Muscle of leg (tissue), 16 donors: ENCODE data around the gene VBP1. TPM values are rescaled to one million over a fixed set of nuclear protein-coding genes. Genes with fewer than 3 reads are reported as not detected.

ENCODE experiments used
- DNase-seq: peaks from one replicate; pipeline ENCODE4 v3.0.0; 2013
- H3K27ac ChIP-seq: one replicate; pipeline ENCODE4 v1.5.1; 2013; ENCODE audit warnings: mild to moderate bottlenecking, low read length, control low read depth
- H3K27me3 ChIP-seq: one replicate; pipeline ENCODE4 v1.6.1; 2013; ENCODE audit warnings: low read length; ENCODE audit not compliant: control insufficient read depth, insufficient read depth
- H3K36me3 ChIP-seq: one replicate; pipeline ENCODE4 v1.6.1; 2013; ENCODE audit warnings: low read length; ENCODE audit not compliant: control insufficient read depth, insufficient read depth
- H3K4me1 ChIP-seq: one replicate; pipeline ENCODE4 v1.6.1; 2013; ENCODE audit warnings: low read length; ENCODE audit not compliant: control insufficient read depth, insufficient read depth
- H3K4me3 ChIP-seq: one replicate; pipeline ENCODE4 v1.5.1; 2013; ENCODE audit warnings: low read length, control low read depth
- H3K9me3 ChIP-seq: replicated peaks from 2 replicates; pipeline ENCODE4 v1.6.1; 2013; ENCODE audit warnings: low read depth, low read length; ENCODE audit not compliant: control insufficient read depth
- WGBS: methylation state at CpG from one replicate; pipeline ENCODE4 v1.1.5; 2013; ENCODE audit warnings: missing lambda C conversion rate; ENCODE audit not compliant: insufficient coverage; 5-methylcytosine and 5-hydroxymethylcytosine counted together
- long read RNA-seq, 11 donors: transcript quantifications; one replicate each; lab custom pipeline, GENCODE V29; 2026
- polyA plus RNA-seq, 8 donors: library from polyadenylated mRNA; unstranded; fragments of 120-200 nt; gene quantifications; one replicate each; pipeline versions ENCODE4 v1.2.1 to v1.2.3, GENCODE V29; 2013; ENCODE audit warnings: inconsistent platforms in 1 of 8, low replicate concordance in 1 of 8; ENCODE audit not compliant: insufficient read length in 8 of 8, insufficient read depth in 1 of 8
- total RNA-seq: library from RNA; stranded (reverse); fragments of 120-200 nt; gene quantifications from one replicate; pipeline ENCODE4 v1.2.4, GENCODE V29; 2013

VBP1 gene, protein sequence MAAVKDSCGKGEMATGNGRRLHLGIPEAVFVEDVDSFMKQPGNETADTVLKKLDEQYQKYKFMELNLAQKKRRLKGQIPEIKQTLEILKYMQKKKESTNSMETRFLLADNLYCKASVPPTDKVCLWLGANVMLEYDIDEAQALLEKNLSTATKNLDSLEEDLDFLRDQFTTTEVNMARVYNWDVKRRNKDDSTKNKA
- total RNA-seq (60.3 TPM), polyA plus RNA-seq (10 to 100 TPM; 52.5 to 67.5 (median 61.4) TPM)
- long read RNA-seq, donor 1, transcript VBP1-201 (6 exons, 1,686 nt), result major isoform, 9 of 17 reads
- long read RNA-seq, donor 1, partial matches to known transcripts, result 7 of 17 reads
- long read RNA-seq, donor 1, other reads (novel, unspliced or antisense), result 0 of 17 reads
- long read RNA-seq, donor 2, partial matches to known transcripts, result 0 of 4 reads
- long read RNA-seq, donor 2, other reads (novel, unspliced or antisense), result 0 of 4 reads
- long read RNA-seq, donor 3, transcript VBP1-201 (6 exons, 1,686 nt), result major isoform, 19 of 19 reads
- long read RNA-seq, donor 3, partial matches to known transcripts, result 0 of 19 reads
- long read RNA-seq, donor 3, other reads (novel, unspliced or antisense), result 0 of 19 reads
- long read RNA-seq, donor 4, transcript VBP1-201 (6 exons, 1,686 nt), result major isoform, 15 of 15 reads
- long read RNA-seq, donor 4, partial matches to known transcripts, result 0 of 15 reads
- long read RNA-seq, donor 4, other reads (novel, unspliced or antisense), result 0 of 15 reads
- long read RNA-seq, donor 5, transcript VBP1-201 (6 exons, 1,686 nt), result major isoform, 59 of 92 reads
- long read RNA-seq, donor 5, partial matches to known transcripts, result 27 of 92 reads
- long read RNA-seq, donor 5, other reads (novel, unspliced or antisense), result 6 of 92 reads
- long read RNA-seq, donor 6, transcript VBP1-201 (6 exons, 1,686 nt), result major isoform, 63 of 64 reads
- long read RNA-seq, donor 6, partial matches to known transcripts, result 0 of 64 reads
- long read RNA-seq, donor 6, other reads (novel, unspliced or antisense), result 0 of 64 reads
- long read RNA-seq, donor 7, transcript VBP1-201 (6 exons, 1,686 nt), result major isoform, 35 of 40 reads
- long read RNA-seq, donor 7, partial matches to known transcripts, result 0 of 40 reads
- long read RNA-seq, donor 7, other reads (novel, unspliced or antisense), result 5 of 40 reads
- long read RNA-seq, donor 8, transcript VBP1-201 (6 exons, 1,686 nt), result major isoform, 37 of 37 reads
- long read RNA-seq, donor 8, partial matches to known transcripts, result 0 of 37 reads
- long read RNA-seq, donor 8, other reads (novel, unspliced or antisense), result 0 of 37 reads
- long read RNA-seq, donor 9, transcript VBP1-201 (6 exons, 1,686 nt), result major isoform, 19 of 58 reads
- long read RNA-seq, donor 9, partial matches to known transcripts, result 39 of 58 reads
- long read RNA-seq, donor 9, other reads (novel, unspliced or antisense), result 0 of 58 reads
- long read RNA-seq, donor 10, transcript VBP1-201 (6 exons, 1,686 nt), result major isoform, 41 of 125 reads
- long read RNA-seq, donor 10, partial matches to known transcripts, result 84 of 125 reads
- long read RNA-seq, donor 10, other reads (novel, unspliced or antisense), result 0 of 125 reads
- long read RNA-seq, donor 11, transcript VBP1-201 (6 exons, 1,686 nt), result major isoform, 28 of 63 reads
- long read RNA-seq, donor 11, partial matches to known transcripts, result 35 of 63 reads
- long read RNA-seq, donor 11, other reads (novel, unspliced or antisense), result 0 of 63 reads

DNA sequence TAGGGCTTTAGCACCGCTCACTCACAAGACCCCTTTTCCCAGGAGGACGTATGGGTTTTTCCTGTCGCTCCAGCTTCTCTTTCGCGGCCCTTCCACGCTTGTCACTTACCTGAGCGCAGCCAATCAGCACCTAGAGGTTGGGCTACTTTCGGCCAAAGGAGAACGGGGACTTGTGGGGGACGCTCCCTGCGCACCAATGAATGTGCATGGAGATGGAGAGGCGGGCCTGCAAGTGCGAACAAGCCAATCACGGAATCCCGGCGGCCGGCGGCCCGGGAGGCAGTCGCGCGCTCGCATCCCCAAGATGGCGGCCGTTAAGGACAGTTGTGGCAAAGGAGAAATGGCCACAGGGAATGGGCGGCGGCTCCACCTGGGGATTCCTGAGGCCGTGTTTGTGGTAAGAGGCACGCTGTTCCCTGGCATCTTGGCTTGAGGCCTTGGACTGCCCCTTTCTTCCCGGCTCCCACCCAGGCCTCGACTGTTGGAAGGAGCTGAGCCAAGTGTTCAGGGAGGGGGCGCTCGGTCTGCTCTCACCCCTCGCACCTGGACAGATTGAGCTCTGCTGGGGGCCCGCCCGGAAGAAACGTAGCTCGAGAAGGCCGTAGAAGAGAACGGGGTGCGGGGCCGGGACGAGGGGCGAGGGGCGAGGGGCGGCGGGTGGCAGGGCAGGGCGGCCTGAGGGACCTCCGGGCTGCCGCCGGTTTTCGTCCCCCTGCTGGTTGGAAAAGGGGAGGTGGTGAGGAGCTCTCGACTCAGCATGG is at the start of gene VBP1:
TSS of gene VBP1 (plus strand) at position 282 of the 761 bp plus-strand sequence. CDS start at position 305, 23 bp downstream.
- peaks cover 2% of the 10 kb centered on the region for H3K9me3 ChIP-seq
- peaks cover 2% of the 10 kb centered on the region for H3K4me1 ChIP-seq

DNA sequence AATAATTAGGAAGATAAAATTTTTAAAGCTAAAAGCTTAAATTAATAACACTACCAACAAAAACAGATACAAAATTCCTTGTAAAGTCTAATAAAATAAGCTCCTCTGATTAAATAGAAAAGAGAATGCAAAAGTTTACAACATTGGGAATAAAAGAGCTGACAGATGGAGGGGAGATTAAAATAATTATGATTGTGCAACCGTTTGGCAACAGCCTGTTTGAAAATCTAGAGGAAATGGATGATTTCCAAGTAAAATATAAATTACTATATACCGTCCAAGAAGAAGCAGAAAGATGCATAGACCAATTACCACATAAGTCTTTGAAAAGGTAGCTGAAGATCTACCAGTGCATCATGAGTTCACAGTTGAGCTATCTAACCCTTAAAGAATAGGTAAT is 46.4 kb upstream of the VBP1 start:
- Histone ChIP-seq H3K36me3 (no peaks in the 10 kb centered on the region), H3K27me3 (no peaks in the 10 kb centered on the region), H3K9me3 (no peaks in the 10 kb centered on the region), H3K27ac (no peak overlapping the region), H3K4me1 (no peaks in the 10 kb centered on the region), H3K4me3 (no peak overlapping the region)
- DNase-seq, result no peak
- WGBS, result no CpG with 5 or more reads among the region's 2 CpGs

More for the DNA sequence above, at the start of gene VBP1:
- 40% methylated on average over 35 of the region's 53 CpGs for WGBS
- Histone ChIP-seq H3K36me3 (no peaks in the 10 kb centered on the region), H3K4me3 (peak within 1 kb of the TSS; percentile 77), H3K27me3 (no peaks in the 10 kb centered on the region), H3K27ac (peak within 1 kb of the TSS; percentile 92)
- DNase-seq, result peak; percentile 98

DNA sequence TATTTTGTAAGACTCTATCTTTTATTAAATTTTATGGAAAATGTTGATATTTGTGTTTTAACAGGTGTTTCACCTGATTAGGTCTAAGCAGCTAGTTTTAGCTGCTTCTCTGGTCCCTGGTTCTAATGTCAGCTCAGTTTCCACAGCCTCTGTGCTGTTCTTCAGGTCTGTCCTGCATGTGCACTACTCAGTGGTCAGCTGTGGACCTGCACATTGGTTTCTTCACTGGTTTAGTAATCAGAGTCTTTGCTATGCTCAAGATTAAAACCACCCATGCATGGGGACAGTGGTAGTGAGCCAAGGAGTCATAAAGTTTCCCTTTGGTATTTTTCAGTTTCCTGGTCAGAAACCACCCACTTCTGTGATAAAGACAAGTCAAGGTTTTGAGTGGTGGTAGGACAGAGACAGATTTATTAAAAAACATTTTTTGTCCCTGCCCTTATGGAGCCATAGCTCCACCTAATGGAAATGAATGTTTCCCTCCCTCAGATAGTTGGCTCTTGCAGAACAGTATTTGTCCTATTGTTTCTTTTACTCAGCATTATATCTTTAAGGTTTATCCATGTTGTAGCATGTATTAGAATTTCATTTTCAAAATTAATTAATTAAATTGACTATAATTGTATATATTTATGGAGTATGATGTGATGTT is 36.8 kb upstream of the VBP1 start:
- Histone ChIP-seq H3K4me1 (no peaks in the 10 kb centered on the region), H3K9me3 (no peaks in the 10 kb centered on the region), H3K27ac (no peak overlapping the region), H3K36me3 (no peaks in the 10 kb centered on the region), H3K4me3 (no peak overlapping the region), H3K27me3 (no peaks in the 10 kb centered on the region)
- DNase-seq, result no peak

DNA sequence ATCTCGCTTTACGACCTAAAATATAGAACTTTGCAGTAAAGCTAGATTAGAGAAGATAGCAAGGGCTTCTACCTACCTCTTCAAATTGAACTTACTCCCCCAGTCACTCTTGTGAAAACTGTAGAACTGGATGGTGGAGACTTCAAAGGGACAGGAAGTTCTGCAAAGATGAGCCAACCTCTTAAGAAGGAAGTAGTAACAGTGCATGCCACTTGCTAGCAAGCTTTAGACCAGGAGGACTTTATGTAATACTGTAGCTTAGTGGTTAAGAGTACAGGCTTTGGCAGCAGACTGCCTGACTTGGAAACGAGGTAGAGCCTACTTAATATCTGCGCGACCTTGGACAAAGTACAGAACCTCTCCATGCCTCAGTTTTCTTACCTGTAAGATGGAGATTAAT is 27.5 kb upstream of the VBP1 start:
- peaks cover 3% of the 10 kb centered on the region for H3K9me3 ChIP-seq
- H3K36me3 ChIP-seq, result no peaks in the 10 kb centered on the region
- no peak for DNase-seq
- no peaks in the 10 kb centered on the region for H3K4me1 ChIP-seq
- no CpG with 5 or more reads among the region's 5 CpGs for WGBS
- H3K27ac ChIP-seq, result no peak overlapping the region
- no peak overlapping the region for H3K4me3 ChIP-seq
- H3K27me3 ChIP-seq, result no peaks in the 10 kb centered on the region

DNA sequence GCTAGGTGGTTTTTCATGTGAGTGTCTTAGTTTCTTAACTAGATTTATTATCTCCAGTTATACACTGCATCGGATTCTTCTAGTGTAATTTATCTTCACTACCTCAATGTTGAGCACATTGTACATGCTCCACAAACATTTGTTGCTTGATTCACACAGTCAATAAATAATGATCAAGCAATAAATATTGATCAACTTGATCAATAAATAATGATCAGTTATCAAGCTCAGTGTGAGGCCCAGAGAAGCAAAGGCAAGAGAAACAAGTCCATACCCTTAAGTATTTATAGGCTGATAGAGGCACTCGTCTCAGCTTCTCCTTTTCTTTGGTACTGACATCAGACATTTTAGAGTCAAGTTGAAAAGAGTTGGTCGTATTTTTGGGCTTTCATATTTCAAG is 5.1 kb upstream of the VBP1 start:
- Histone ChIP-seq H3K27me3 (no peaks in the 10 kb centered on the region), H3K27ac (no peak overlapping the region), H3K9me3 (no peaks in the 10 kb centered on the region), H3K36me3 (no peaks in the 10 kb centered on the region), H3K4me3 (no peak overlapping the region), H3K4me1 (no peaks in the 10 kb centered on the region)
- WGBS, result no CpG with 5 or more reads among the region's 3 CpGs
- DNase-seq, result no peak

DNA sequence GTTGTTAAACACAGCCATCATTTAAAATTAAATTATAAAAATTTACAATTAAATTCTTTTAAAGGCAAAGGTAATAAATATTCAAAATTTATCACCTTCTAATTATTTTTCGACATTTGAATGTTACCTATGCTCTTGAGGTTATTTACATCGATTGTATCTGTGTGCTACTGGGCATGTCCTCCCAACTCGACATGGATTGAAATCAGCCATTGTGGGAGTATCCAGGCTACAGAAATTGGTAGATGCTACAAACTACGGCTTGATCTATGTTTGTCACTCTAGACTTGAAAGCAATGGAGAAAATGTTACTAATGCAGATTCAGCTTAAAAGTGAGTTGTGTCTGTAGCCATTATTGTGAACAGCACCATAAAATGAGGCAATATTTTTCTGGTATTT is 2.5 kb upstream of the VBP1 start:
- no peak overlapping the region for H3K4me3 ChIP-seq
- 56% methylated on average over 2 of the region's 4 CpGs for WGBS

DNA sequence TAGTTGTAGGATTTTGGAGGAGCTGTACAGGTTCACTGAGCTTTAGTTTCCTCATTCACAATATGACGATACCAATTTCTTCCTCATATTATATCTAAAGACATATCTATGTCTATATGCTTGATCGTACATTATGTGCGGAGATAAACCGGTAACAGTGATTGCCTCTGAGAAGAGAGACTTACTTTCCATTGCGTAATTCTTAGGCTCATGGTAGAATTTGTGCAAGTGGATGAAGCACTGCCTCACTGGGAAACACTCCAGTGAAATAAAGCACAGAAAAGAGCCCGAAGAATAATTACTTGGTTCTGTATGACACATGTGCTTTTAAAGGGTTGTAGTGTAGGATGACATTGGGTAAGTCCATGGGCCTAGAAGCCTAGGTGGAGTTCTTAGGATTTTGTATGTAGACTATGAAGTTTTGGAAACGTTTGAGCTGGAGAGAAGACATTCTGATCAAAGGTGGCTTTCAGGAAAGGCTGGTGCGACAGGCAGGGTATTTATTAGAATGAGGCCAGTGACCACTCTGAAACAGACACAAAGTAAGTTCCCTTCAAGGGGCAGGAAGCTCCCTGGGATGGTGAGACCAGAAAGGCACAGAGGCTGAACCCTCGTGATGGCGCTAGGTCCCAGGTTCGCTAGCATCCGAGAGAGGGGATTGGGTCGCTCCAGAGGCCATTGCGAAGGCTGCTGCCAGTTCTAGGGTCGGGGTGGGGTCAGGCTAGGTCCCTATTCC is 649 bp upstream of the VBP1 start:
- H3K27me3 ChIP-seq, result no peaks in the 10 kb centered on the region
- H3K9me3 ChIP-seq, result peaks cover 2% of the 10 kb centered on the region
- peak overlapping the region; percentile 77 for H3K4me3 ChIP-seq
- no peaks in the 10 kb centered on the region for H3K36me3 ChIP-seq
- H3K27ac ChIP-seq, result peak overlapping the region; percentile 84
- H3K4me1 ChIP-seq, result peaks cover 2% of the 10 kb centered on the region
- no peak for DNase-seq
- 34% methylated on average over 10 of the region's 15 CpGs for WGBS

More for the DNA sequence above, 2.5 kb upstream of the VBP1 start:
- peaks cover 2% of the 10 kb centered on the region for H3K9me3 ChIP-seq
- peaks cover 2% of the 10 kb centered on the region for H3K4me1 ChIP-seq
- no peak overlapping the region for H3K27ac ChIP-seq
- H3K36me3 ChIP-seq, result no peaks in the 10 kb centered on the region
- no peaks in the 10 kb centered on the region for H3K27me3 ChIP-seq
- DNase-seq, result no peak

DNA sequence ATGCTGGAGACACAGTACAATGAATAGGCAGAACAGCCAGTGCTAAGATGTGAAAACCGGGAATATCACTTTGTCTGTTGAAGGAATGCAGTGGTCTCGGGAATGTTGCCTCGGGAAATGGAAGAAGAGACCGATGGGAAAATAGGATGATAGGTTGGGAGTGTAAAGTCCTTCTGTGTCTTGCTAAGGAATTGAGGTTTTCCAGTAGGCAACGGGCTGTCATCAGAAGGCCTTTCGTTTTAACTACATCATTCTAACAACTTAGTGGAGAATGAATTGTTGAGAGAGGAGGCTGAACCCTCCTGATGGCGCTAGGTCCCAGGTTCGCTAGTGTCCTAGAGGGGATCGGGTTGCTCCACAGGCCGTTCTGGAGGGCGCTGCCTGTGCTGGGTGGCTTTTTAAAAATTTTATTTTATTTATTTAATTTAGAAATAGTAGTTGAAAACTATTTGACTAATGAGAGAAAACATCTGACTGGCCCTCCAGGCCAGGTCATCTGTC is 730 bp downstream of the VBP1 start:
- H3K4me1 ChIP-seq, result peaks cover 2% of the 10 kb centered on the region
- no peak for DNase-seq
- peak overlapping the region; percentile 71 for H3K27ac ChIP-seq
- peak overlapping the region; percentile 77 for H3K4me3 ChIP-seq
- H3K36me3 ChIP-seq, result no peaks in the 10 kb centered on the region
- 43% methylated on average over 4 of the region's 11 CpGs for WGBS
- H3K9me3 ChIP-seq, result peaks cover 2% of the 10 kb centered on the region
- H3K27me3 ChIP-seq, result no peaks in the 10 kb centered on the region
